H54 (cell line): ENCODE results near the gene COP1.

Source experiments
- DNase-seq: peaks from one replicate; pipeline ENCODE4 v3.0.0; 2011; ENCODE audit warnings: low spot score, mixed read lengths; ENCODE audit not compliant: insufficient read length
- FAIRE-seq: peaks from 3 replicates; lab custom pipeline; 2011; peaks lifted over from hg19 to GRCh38; lab: Jason Lieb, UNC
- POLR2A ChIP-seq: IDR thresholded peaks from 2 replicates; pipeline ENCODE4 v1.6.1; 2011; ENCODE audit warnings: low read depth, mild to moderate bottlenecking, low read length

The COP1 gene

DNA sequence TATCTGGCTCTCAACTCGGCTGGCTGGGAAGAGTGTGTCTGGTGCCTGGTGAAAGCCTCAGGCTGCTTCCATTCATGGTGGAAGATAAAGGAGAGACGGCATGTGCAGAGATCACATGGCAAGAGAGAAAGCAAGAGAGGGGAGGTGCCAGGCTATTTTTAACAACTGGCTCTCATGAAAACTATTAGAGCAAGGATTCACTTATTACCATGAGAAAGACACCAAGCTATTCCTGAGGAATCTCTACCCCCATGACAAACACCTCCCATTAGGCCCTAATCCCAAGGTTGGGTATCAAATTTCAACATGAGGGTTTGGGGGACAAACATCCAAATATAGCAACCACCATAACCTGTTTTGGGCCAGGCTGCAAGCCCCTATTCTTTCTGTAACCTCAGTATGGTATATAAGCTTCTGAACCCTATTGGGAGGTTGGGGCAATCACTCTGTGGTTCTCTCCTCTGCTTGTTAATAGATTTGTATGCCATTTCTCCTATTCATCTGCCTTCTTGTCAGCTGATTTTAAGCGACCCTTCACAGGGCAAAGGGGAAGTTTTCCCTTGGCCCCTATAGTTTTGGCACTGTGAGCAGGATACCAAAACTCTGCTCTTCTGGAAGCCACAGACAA, 284.7 kb downstream of the COP1 start:
- DNase-seq = no peak
- no peak for FAIRE-seq
- no peak for TF ChIP-seq POLR2A

- DNase-seq = no peak
- TF ChIP-seq POLR2A = no peak
- FAIRE-seq = no peak
Measured at GRCh38 chr1:175920381-175920780, 286.7 kb downstream of the COP1 start.

GRCh38 chr1:175919001-175919400, 288.1 kb downstream of the COP1 start:
- DNase-seq (no peak), FAIRE-seq (no peak)
- no peak for TF ChIP-seq POLR2A

GRCh38 chr1:175918364-175918801, 288.7 kb downstream of the COP1 start:
- DNase-seq (no peak), FAIRE-seq (no peak)
- no peak for TF ChIP-seq POLR2A

DNA sequence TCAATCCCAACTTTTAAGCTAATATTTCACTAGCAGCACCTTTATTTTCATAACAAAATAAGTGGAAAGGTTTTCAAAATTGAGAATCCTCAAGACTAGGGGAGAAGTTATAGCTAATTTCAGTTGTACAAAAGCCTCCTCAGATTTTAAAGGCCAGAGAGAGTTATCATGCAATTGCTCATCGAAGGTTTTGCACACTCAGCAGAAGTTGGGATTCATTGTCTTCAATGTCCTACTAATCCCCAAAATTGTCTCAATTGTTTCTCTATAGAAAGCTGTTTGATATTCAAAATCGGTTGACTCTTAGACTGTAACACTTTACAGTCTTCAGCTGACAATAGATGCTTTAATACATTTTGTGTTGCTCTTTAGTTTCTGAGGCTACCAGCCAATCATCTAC, 293.0 kb downstream of the COP1 start:
- DNase-seq = no peak
- no peak for TF ChIP-seq POLR2A
- no peak for FAIRE-seq

DNA sequence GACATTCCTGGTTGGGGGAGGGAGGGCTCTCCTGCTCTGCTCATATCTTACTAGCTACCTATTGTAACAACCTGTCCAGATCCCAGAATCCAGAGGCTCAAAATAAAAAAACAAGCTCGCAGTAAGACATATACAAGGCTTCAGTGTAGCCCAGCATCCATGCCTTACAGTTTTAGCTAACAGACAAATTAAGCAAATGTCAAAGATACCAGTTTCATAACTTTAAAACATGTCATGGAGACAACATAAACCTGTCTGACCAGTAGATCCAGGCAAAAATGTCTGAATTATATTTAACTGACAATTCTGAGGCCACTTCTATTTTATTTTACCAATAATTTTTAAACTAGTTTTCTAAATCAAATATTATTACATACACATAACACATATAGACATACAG, 295.9 kb downstream of the COP1 start:
- TF ChIP-seq POLR2A = no peak
- FAIRE-seq (no peak), DNase-seq (no peak)

DNA sequence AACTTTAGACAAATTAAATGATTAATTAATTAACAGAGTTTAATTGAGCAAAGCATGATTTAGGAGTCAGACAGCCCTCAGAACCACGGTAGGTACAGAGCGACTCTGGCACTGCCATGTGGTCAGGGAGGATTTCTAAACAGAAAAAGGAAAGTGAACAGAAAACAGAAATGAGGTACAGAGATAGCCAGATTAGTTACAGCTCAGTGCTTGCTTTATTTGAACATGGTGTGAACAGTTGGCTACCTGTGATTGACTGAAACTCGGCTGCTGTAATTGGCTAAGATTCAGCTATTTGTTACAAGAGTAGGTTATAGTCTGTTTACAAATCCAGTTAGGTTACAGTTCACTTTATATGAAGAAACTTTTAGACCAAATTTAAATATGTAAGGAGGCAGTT, 300.7 kb downstream of the COP1 start:
- TF ChIP-seq POLR2A = no peak
- FAIRE-seq = no peak
- DNase-seq = no peak

- TF ChIP-seq POLR2A = no peak
- FAIRE-seq = no peak
- no peak for DNase-seq
Measured at GRCh38 chr1:175904808-175905207, 302.3 kb downstream of the COP1 start.

DNA sequence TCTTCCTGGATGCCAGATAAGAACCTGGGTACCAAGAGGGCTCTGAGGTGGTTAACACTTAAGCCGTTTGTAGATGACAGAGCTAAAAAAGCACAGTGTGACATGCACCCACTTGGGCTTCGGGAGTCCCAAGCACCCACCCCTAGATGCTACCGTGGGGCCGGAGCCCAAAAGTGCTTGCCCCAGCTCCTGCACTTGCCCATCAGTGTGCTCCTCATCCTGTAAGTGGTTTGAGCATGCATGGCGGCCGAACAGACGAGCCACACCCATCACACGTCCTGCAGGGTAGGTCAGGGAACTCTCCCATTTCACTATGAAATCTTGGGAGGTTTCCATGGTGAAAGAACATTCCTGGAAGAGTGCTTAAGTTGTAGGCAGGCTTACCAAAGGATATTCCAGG, 304.8 kb downstream of the COP1 start:
- FAIRE-seq (no peak), DNase-seq (no peak)
- TF ChIP-seq POLR2A = no peak

- TF ChIP-seq POLR2A = no peak
- FAIRE-seq = no peak
- DNase-seq = no peak
Measured at GRCh38 chr1:175901076-175901836, 305.8 kb downstream of the COP1 start.

DNA sequence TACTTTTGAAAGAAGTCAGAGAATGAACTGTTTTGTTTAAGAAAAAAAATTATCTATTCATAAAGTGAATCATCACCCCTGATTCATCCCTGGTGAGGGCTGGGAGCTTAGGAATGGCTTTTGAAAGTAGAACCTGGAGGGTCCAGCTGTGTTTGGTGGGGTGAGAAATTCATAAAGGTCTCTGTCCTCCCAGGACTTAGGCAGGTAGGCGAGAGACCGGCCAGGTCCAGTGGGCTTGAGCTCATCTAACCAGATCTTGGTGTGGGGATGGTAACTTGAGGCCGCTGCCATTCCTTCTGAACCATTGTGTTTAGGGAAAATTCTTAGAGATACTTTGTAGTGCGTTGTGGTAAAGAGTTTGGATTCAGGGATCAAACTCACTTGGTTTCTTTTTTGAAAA, 306.9 kb downstream of the COP1 start:
- DNase-seq (no peak), FAIRE-seq (no peak)
- no peak for TF ChIP-seq POLR2A

- DNase-seq = no peak
- no peak for TF ChIP-seq POLR2A
- no peak for FAIRE-seq
Measured at GRCh38 chr1:175895966-175896365, 311.1 kb downstream of the COP1 start.
